Liver (tissue), 9 donors: ENCODE data around the gene HIP1. TPM values are rescaled to one million over a fixed set of nuclear protein-coding genes. Genes with fewer than 3 reads are reported as not detected.

Experiments used
- DNase-seq: peaks from one replicate; pipeline ENCODE4 v3.0.0-alpha.2; 2017; ENCODE audit warnings: low spot score
- H3K27ac ChIP-seq, 2 donors: one replicate each; pipeline ENCODE4 v1.7.0; 2013; ENCODE audit warnings: inconsistent platforms in 2 of 2, low read length in 2 of 2, control low read depth in 1 of 2, low read depth in 1 of 2, mild to moderate bottlenecking in 1 of 2
- H3K27me3 ChIP-seq, 4 donors: one replicate each; pipeline versions ENCODE4 v1.6.1 to v1.7.0; 2013; ENCODE audit warnings: low read length in 3 of 4, inconsistent platforms in 1 of 4, mild to moderate bottlenecking in 1 of 4, moderate library complexity in 1 of 4; ENCODE audit not compliant: control insufficient read depth in 4 of 4, insufficient read depth in 4 of 4
- H3K36me3 ChIP-seq, 4 donors: one replicate each; pipeline versions ENCODE4 v1.6.1 to v1.7.0; 2013; ENCODE audit warnings: low read length in 3 of 4, mild to moderate bottlenecking in 3 of 4, low read depth in 1 of 4, moderate library complexity in 1 of 4; ENCODE audit not compliant: control insufficient read depth in 4 of 4, insufficient read depth in 3 of 4
- H3K4me1 ChIP-seq, 4 donors: one replicate each; pipeline versions ENCODE4 v1.6.1 to v1.7.0; 2013; ENCODE audit warnings: low read length in 3 of 4, mild to moderate bottlenecking in 3 of 4, moderate library complexity in 1 of 4; ENCODE audit not compliant: control insufficient read depth in 4 of 4, insufficient read depth in 4 of 4
- H3K4me3 ChIP-seq, 3 donors: one replicate each; pipeline versions ENCODE4 v1.6.1 to v1.7.0; 2013; ENCODE audit warnings: low read length in 3 of 3, control low read depth in 1 of 3, low read depth in 1 of 3, mild to moderate bottlenecking in 1 of 3
- H3K9ac ChIP-seq, 2 donors: one replicate each; pipeline ENCODE4 v1.7.0; 2013; ENCODE audit warnings: low read length in 2 of 2, mild to moderate bottlenecking in 2 of 2, moderate library complexity in 2 of 2, control low read depth in 1 of 2, low read depth in 1 of 2
- H3K9me3 ChIP-seq, 4 donors: one replicate each; pipeline versions ENCODE4 v1.6.1 to v1.7.0; 2013; ENCODE audit warnings: low read length in 3 of 4; ENCODE audit not compliant: control insufficient read depth in 4 of 4
- ATF3 ChIP-seq: IDR thresholded peaks from 2 replicates; pipeline ENCODE4 v1.6.1; 2016; ENCODE audit warnings: antibody characterized with exemption
- CTCF ChIP-seq: fragments of 150-350 bp; IDR thresholded peaks from 2 replicates; pipeline ENCODE4 v1.5.1; 2017; ENCODE audit warnings: improper control_type of control experiment, low read depth, low read length; ENCODE audit not compliant: missing input control
- EGR1 ChIP-seq, 2 donors: IDR thresholded peaks; 2 replicates each; pipeline ENCODE4 v1.6.1; 2016 to 2018; ENCODE audit warnings: antibody characterized with exemption in 2 of 2, low read depth in 2 of 2
- GABPA ChIP-seq, 2 donors: IDR thresholded peaks in 1 of 2; conservative IDR thresholded peaks in 1 of 2; 2 replicates each; pipeline ENCODE4 v1.6.1; 2016; ENCODE audit warnings: antibody characterized with exemption in 2 of 2, mild to moderate bottlenecking in 1 of 2, moderate library complexity in 1 of 2
- HNF4A ChIP-seq, 2 donors: conservative IDR thresholded peaks; 2 replicates each; pipeline ENCODE4 v1.6.1; 2016; ENCODE audit warnings: antibody characterized with exemption in 2 of 2, mild to moderate bottlenecking in 2 of 2
- HNF4G ChIP-seq: IDR thresholded peaks from 2 replicates; pipeline ENCODE4 v1.6.1; 2016; ENCODE audit warnings: antibody characterized with exemption
- JUND ChIP-seq, 2 donors: IDR thresholded peaks; 2 replicates each; pipeline ENCODE4 v1.6.1; 2016; ENCODE audit warnings: antibody characterized with exemption in 2 of 2
- MAX ChIP-seq: IDR thresholded peaks from 2 replicates; pipeline ENCODE4 v1.6.1; 2016; ENCODE audit warnings: antibody characterized with exemption
- NR2F2 ChIP-seq: IDR thresholded peaks from 2 replicates; pipeline ENCODE4 v1.6.1; 2016; ENCODE audit warnings: antibody characterized with exemption
- RAD21 ChIP-seq, 2 donors: IDR thresholded peaks; 2 replicates each; pipeline ENCODE4 v1.6.1; 2016; ENCODE audit warnings: antibody characterized with exemption in 2 of 2, mild to moderate bottlenecking in 2 of 2
- REST ChIP-seq: IDR thresholded peaks from 2 replicates; pipeline ENCODE4 v1.6.1; 2016; ENCODE audit warnings: antibody characterized with exemption, mild to moderate bottlenecking
- RXRA ChIP-seq, 2 donors: IDR thresholded peaks; 2 replicates each; pipeline ENCODE4 v1.6.1; 2017 to 2018; ENCODE audit warnings: antibody characterized with exemption in 2 of 2, mild to moderate bottlenecking in 1 of 2
- SP1 ChIP-seq: IDR thresholded peaks from 2 replicates; pipeline ENCODE4 v1.6.1; 2018; ENCODE audit warnings: antibody characterized with exemption, mild to moderate bottlenecking
- ZBTB33 ChIP-seq: IDR thresholded peaks from 2 replicates; pipeline ENCODE4 v1.6.1; 2016; ENCODE audit warnings: antibody characterized with exemption
- WGBS: extraction: QIAGEN DNeasy Blood & Tissue Kit; methylation state at CpG from one replicate; pipeline ENCODE4 v1.1.7; 2013; 5-methylcytosine and 5-hydroxymethylcytosine counted together
- polyA plus RNA-seq, 2 donors: library from polyadenylated mRNA; stranded (reverse) in 1 of 2; unstranded in 1 of 2; fragments of 200-250 nt in 1 of 2; fragments of >200 nt in 1 of 2; fragmentation: Nextera tagmentation in 1 of 2; extraction: Ambion mirVana in 1 of 2; gene quantifications; one replicate each; pipeline versions ENCODE4 v1.2.1 to v1.2.3, GENCODE V29; 2013 to 2015
- total RNA-seq, 2 donors: library from RNA; depleted of rRNA; stranded (reverse); fragments of >200 nt; gene quantifications; one replicate each; pipeline ENCODE4 v1.2.3, GENCODE V29; 2014
- donor health status: healthy.
- donor health status: healthy.
- donor health status: healthy.
- donor health status: healthy.
- donor health status: healthy.

HIP1 gene
- total and polyA plus RNA-seq, 4 donors, result 3.8 to 13.6 (median 7.8) TPM

- Histone ChIP-seq H3K27ac (no peak overlapping the region), H3K9ac (no peak overlapping the region), H3K4me1 (peaks cover 0 to 12% (median 9%) of the 10 kb centered on the region in 4 donors), H3K9me3 (peaks cover 0 to 3% (median 0%) of the 10 kb centered on the region in 4 donors), H3K27me3 (no peaks in the 10 kb centered on the region), H3K4me3 (no peak overlapping the region), H3K36me3 (no peaks in the 10 kb centered on the region)
- no peak for DNase-seq
- 96% methylated on average over 6 of the region's 6 CpGs for WGBS
- TF ChIP-seq JUND (IDR thresholded peaks at IDR 0.05) (no peak), RXRA (IDR thresholded peaks at IDR 0.05) (no peak)
These were observed 90.9 kb downstream of the HIP1 start for GRCh38 chr7:75647709-75648438.

- Histone ChIP-seq H3K4me3 (no peak overlapping the region), H3K4me1 (peaks cover 0 to 12% (median 9%) of the 10 kb centered on the region in 4 donors), H3K36me3 (no peaks in the 10 kb centered on the region), H3K27ac (no peak overlapping the region), H3K9me3 (peaks cover 0 to 3% (median 0%) of the 10 kb centered on the region in 4 donors), H3K27me3 (no peaks in the 10 kb centered on the region), H3K9ac (no peak overlapping the region)
- WGBS, result 95% methylated on average over 9 of the region's 9 CpGs
- DNase-seq, result no peak
- TF ChIP-seq JUND (IDR thresholded peaks at IDR 0.05) (no peak), NR2F2 (no peak), EGR1 (IDR thresholded peaks at IDR 0.05; ENCODE audit: low read depth in 2 of 2) (no peak), CTCF (no peak), HNF4G (no peak), GABPA (IDR thresholded peaks at IDR 0.05 in 1 of 2, conservative IDR thresholded peaks at IDR 0.05 in 1 of 2) (no peak), RXRA (IDR thresholded peaks at IDR 0.05) (no peak), ATF3 (no peak), HNF4A (conservative IDR thresholded peaks at IDR 0.05) (no peak), SP1 (no peak), MAX (no peak), RAD21 (IDR thresholded peaks at IDR 0.05) (no peak)
These were observed 92.1 kb downstream of the HIP1 start for GRCh38 chr7:75646571-75647102.

- no peak for DNase-seq
- no peak overlapping the region for H3K4me3 ChIP-seq
- H3K9ac ChIP-seq, result no peak overlapping the region
- 94% methylated on average over 2 of the region's 2 CpGs for WGBS
- H3K9me3 ChIP-seq, result peaks cover 0 to 3% (median 0%) of the 10 kb centered on the region in 4 donors
- no peak overlapping the region for H3K27ac ChIP-seq
- no peaks in the 10 kb centered on the region for H3K27me3 ChIP-seq
- no peaks in the 10 kb centered on the region for H3K36me3 ChIP-seq
- H3K4me1 ChIP-seq, result peaks cover 0 to 12% (median 9%) of the 10 kb centered on the region in 4 donors
- TF ChIP-seq ZBTB33 (no peak), CTCF (no peak), HNF4A (conservative IDR thresholded peaks at IDR 0.05) (no peak), MAX (no peak), NR2F2 (no peak), SP1 (no peak), GABPA (IDR thresholded peaks at IDR 0.05 in 1 of 2, conservative IDR thresholded peaks at IDR 0.05 in 1 of 2) (no peak), REST (no peak), RXRA (IDR thresholded peaks at IDR 0.05) (no peak)
These were observed 93.2 kb downstream of the HIP1 start for GRCh38 chr7:75645570-75645969.
